Mesodermal cell (in vitro differentiated cells): Measurements from ENCODE around the gene KCNQ1OT1.
"Not testable (repeated sequence)": the region's sequence is repeated elsewhere in the genome, so short reads cannot be mapped to it uniquely, and the experiment has no call there.

ENCODE experiments used
- H3K27ac ChIP-seq: 2 replicates; pipeline ENCODE4 v1.7.0; 2013; ENCODE audit warnings: mild to moderate bottlenecking, low read depth, low read length, moderate library complexity; ENCODE audit not compliant: severe bottlenecking
- H3K36me3 ChIP-seq: 2 replicates; pipeline ENCODE4 v1.7.1; 2013; ENCODE audit warnings: mild to moderate bottlenecking, low read length, moderate library complexity; ENCODE audit not compliant: control insufficient read depth, insufficient read depth
- H3K4me1 ChIP-seq: one replicate; pipeline ENCODE4 v1.7.1; 2013; ENCODE audit warnings: mild to moderate bottlenecking, low read length; ENCODE audit not compliant: insufficient read depth, control insufficient read depth, poor library complexity, severe bottlenecking
- H3K4me3 ChIP-seq: 2 replicates; pipeline ENCODE4 v1.7.0; 2013; ENCODE audit warnings: low read length, control low read depth, mild to moderate bottlenecking; ENCODE audit not compliant: insufficient read depth, poor library complexity, severe bottlenecking; ENCODE audit errors: extremely low read depth
- H3K9me3 ChIP-seq: 2 replicates; pipeline ENCODE4 v1.7.1; 2013; ENCODE audit warnings: mild to moderate bottlenecking, low read length, moderate library complexity; ENCODE audit not compliant: control insufficient read depth
- WGBS, 2 experiments: methylation state at CpG; one replicate each; pipeline ENCODE4 v1.1.5; 2013; ENCODE audit warnings: missing lambda C conversion rate in 2 of 2; ENCODE audit not compliant: insufficient coverage in 2 of 2; 5-methylcytosine and 5-hydroxymethylcytosine counted together

The KCNQ1OT1 gene

GRCh38 chr11:2647953-2648352 is 51.8 kb downstream of the KCNQ1OT1 start:
- Histone ChIP-seq H3K36me3 (no peaks in the 10 kb centered on the region), H3K27ac (no peak overlapping the region), H3K4me1 (no peaks in the 10 kb centered on the region), H3K9me3 (peaks cover 83% of the 10 kb centered on the region), H3K4me3 (no peak overlapping the region)
- 80 to 100% methylated on average over 1 to 4 of the region's 6 CpGs for WGBS, 2 experiments

DNA sequence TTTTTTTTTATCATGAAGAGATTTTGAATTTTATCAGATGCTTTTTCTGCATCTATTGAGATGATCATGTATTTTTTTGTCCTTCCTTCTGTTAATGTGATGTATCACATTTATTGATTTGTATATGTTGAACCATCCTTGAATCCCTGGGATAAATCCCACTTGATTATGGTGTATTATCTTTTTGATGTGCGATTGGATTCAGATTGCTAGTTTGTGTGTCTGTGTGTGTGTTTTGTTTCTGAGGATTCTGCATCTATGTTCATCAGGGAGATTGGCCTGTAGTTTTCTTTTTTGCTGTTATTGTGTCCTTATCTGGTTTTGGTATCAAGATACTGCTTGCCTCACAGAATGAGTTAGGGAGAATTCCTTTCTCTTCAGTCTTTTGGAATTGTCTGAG is 52.6 kb downstream of the KCNQ1OT1 start:
- Histone ChIP-seq H3K36me3 (no peaks in the 10 kb centered on the region), H3K4me3 (no peak overlapping the region), H3K9me3 (peaks cover 80% of the 10 kb centered on the region), H3K27ac (no peak overlapping the region), H3K4me1 (no peaks in the 10 kb centered on the region)
- 91% methylated on average over 1 of the region's 1 CpG; no CpG with 5 or more reads in 1 of the 2 experiments for WGBS, 2 experiments

GRCh38 chr11:2645779-2646118 is 54.0 kb downstream of the KCNQ1OT1 start:
- Histone ChIP-seq H3K9me3 (peaks cover 78% of the 10 kb centered on the region), H3K4me3 (no peak overlapping the region), H3K36me3 (no peaks in the 10 kb centered on the region), H3K27ac (no peak overlapping the region), H3K4me1 (no peaks in the 10 kb centered on the region)
- 83 to 100% methylated on average over 1 of the region's 1 CpG for WGBS, 2 experiments

- H3K9me3 ChIP-seq = peaks cover 78% of the 10 kb centered on the region
- H3K4me1 ChIP-seq = no peaks in the 10 kb centered on the region
- H3K4me3 ChIP-seq = no peak overlapping the region
- no peaks in the 10 kb centered on the region for H3K36me3 ChIP-seq
- no peak overlapping the region for H3K27ac ChIP-seq
- 97 to 100% methylated on average over 3 of the region's 4 CpGs for WGBS, 2 experiments
These were observed 54.7 kb downstream of the KCNQ1OT1 start for GRCh38 chr11:2644844-2645778.

GRCh38 chr11:2643746-2644145 is 56.0 kb downstream of the KCNQ1OT1 start:
- 100% methylated on average over 1 to 2 of the region's 3 CpGs for WGBS, 2 experiments
- H3K9me3 ChIP-seq = peaks cover 70% of the 10 kb centered on the region
- no peak overlapping the region for H3K4me3 ChIP-seq
- no peaks in the 10 kb centered on the region for H3K4me1 ChIP-seq
- no peak overlapping the region for H3K27ac ChIP-seq
- no peaks in the 10 kb centered on the region for H3K36me3 ChIP-seq

- Histone ChIP-seq H3K27ac (no peak overlapping the region), H3K4me3 (no peak overlapping the region), H3K4me1 (no peaks in the 10 kb centered on the region), H3K9me3 (peaks cover 51% of the 10 kb centered on the region), H3K36me3 (no peaks in the 10 kb centered on the region)
- 100% methylated on average over 1 of the region's 1 CpG; no CpG with 5 or more reads in 1 of the 2 experiments for WGBS, 2 experiments
These were observed 58.2 kb downstream of the KCNQ1OT1 start for GRCh38 chr11:2641623-2642022.

DNA sequence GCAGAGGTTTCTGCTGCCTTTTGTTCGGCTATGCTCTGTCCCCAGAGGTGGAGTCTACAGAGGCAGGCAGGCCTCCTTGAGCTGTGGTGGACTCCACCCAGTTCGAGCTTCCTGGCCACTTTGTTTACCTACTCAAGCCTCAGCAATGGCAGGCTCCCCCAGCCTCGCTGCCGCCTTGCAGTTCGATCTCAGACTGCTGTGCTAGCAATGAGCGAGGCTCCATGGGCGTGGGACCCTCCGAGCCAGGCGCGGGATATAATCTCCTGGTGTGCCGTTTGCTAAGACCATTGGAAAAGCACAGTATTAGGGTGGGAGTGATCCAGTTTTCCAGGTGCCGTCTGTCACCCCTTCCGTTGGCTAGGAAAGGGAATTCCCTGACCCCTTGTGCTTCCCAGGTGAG is 60.0 kb downstream of the KCNQ1OT1 start:
- not testable (repeated sequence) for H3K27ac ChIP-seq, H3K4me3 ChIP-seq, H3K36me3 ChIP-seq, H3K4me1 ChIP-seq
- peaks cover 35% of the 10 kb centered on the region for H3K9me3 ChIP-seq
- WGBS, 2 experiments = 94 to 98% methylated on average over 5 to 7 of the region's 13 CpGs

DNA sequence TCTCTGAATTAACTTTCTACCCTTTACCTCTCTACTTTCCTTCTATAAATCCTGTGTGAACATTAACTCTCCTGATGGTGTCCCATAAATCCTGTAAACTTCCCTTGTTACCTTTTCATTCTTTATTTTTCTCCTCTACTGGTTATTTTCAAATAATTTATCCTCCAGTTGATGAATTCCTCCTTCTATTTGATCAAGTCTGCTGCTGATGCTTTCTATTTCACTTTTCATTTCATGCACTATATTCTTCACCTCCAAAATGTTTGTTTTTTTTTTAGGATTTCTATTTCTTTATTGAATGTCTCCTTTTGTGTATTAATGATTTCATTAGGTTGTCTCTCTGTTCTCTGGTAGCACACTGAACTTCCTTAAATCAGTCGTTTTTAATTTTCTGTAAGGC is 68.6 kb downstream of the KCNQ1OT1 start:
- Histone ChIP-seq H3K4me1 (no peaks in the 10 kb centered on the region), H3K27ac (no peak overlapping the region), H3K4me3 (no peak overlapping the region), H3K36me3 (no peaks in the 10 kb centered on the region), H3K9me3 (peaks cover 40% of the 10 kb centered on the region)
- WGBS, 2 experiments = 67% methylated on average over 1 of the region's 1 CpG; no CpG with 5 or more reads in 1 of the 2 experiments

DNA sequence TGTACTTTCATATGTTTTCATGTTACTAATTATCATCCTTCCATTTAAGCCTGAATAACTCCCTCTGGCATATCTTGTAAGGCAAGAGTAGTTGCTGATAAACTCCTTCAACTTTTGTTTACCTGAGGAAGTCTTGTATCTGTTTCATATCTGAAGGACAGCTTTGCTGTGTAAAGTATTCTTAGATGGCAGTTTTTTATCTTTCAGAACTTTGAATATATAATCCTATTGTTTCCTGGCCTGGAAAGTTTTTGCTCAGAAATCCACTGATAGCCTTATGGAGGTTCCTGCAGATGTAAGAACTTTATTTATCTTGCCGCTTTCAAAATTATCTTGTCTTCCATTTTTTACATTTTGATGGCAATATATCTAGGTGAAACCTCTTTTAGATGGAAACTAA is 69.1 kb downstream of the KCNQ1OT1 start:
- Histone ChIP-seq H3K4me3 (no peak overlapping the region), H3K9me3 (peaks cover 40% of the 10 kb centered on the region)
- WGBS, 2 experiments = no CpG with 5 or more reads among the region's 1 CpG

DNA sequence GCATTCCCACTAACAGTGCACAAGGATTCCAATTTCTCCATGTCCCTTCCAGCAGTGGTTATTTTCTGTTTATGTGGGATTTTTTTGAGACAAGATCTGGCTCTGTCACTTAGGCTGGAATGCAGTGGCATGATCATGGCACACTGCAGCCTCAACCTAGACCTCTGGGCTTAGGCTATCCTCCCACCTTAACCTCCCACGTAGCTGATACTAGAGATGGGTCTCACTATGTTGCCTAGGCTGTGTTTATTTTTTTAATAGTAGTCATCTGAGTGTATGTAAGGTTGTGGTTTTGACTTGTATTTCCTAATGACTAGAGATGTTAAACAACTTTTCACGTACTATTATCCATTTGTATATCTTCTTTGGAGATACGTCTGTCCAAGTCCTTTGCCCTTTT is 74.6 kb downstream of the KCNQ1OT1 start:
- no peak overlapping the region for H3K27ac ChIP-seq
- peaks cover 10% of the 10 kb centered on the region for H3K9me3 ChIP-seq
- H3K36me3 ChIP-seq = no peaks in the 10 kb centered on the region
- no CpG with 5 or more reads among the region's 3 CpGs for WGBS, 2 experiments
- no peaks in the 10 kb centered on the region for H3K4me1 ChIP-seq
- no peak overlapping the region for H3K4me3 ChIP-seq

More for the DNA sequence above, 69.1 kb downstream of the KCNQ1OT1 start:
- Histone ChIP-seq H3K27ac (no peak overlapping the region), H3K4me1 (no peaks in the 10 kb centered on the region), H3K36me3 (no peaks in the 10 kb centered on the region)

- Histone ChIP-seq H3K36me3 (no peaks in the 10 kb centered on the region), H3K4me1 (no peaks in the 10 kb centered on the region), H3K9me3 (no peaks in the 10 kb centered on the region), H3K27ac (no peak overlapping the region), H3K4me3 (no peak overlapping the region)
- WGBS, 2 experiments = no CpG with 5 or more reads among the region's 3 CpGs
These were observed 77.9 kb downstream of the KCNQ1OT1 start for GRCh38 chr11:2621894-2622293.
